ENCODE data around the gene CD300A.

Gene CD300A

DNA sequence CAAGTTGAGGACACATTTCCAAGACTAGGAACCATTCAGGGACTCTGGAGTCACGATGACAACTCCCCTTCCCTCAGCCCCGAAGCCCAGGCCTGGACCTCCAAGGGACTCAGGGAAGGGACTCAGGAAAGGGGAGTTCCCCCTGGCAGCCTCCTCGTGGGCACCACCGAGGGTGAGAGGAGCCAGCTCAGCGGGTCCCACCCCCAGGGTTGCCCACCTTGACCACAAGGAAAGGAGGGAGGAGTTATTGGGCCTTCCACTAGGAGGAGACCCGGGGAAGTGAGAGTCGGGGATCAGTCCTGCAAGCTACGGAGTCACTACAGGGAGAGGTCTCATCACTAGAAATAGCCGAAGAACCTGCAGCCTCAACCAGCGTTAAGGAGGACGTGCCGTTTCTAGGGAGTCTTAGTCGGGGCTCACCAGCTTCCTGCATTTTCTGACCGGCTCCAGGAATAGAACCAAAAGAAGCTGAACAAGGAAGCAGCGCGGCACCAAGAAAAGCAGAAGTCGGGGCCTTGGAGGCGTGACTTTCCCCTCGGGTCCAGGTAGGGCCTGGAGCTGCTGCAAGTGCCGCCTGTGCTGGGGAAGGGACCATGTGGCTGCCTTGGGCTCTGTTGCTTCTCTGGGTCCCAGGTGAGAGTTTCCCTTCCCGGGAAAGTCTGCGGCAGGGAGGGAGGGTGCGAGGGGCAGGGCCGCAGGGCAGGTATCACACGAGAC, at the start of gene CD300A:
Gene CD300A (plus strand): TSS at position 524 of the 717 bp plus-strand sequence. CDS start 70 bp downstream, at position 594.
- no peak for DNase-seq (ENCODE audit: low read depth)

DNA sequence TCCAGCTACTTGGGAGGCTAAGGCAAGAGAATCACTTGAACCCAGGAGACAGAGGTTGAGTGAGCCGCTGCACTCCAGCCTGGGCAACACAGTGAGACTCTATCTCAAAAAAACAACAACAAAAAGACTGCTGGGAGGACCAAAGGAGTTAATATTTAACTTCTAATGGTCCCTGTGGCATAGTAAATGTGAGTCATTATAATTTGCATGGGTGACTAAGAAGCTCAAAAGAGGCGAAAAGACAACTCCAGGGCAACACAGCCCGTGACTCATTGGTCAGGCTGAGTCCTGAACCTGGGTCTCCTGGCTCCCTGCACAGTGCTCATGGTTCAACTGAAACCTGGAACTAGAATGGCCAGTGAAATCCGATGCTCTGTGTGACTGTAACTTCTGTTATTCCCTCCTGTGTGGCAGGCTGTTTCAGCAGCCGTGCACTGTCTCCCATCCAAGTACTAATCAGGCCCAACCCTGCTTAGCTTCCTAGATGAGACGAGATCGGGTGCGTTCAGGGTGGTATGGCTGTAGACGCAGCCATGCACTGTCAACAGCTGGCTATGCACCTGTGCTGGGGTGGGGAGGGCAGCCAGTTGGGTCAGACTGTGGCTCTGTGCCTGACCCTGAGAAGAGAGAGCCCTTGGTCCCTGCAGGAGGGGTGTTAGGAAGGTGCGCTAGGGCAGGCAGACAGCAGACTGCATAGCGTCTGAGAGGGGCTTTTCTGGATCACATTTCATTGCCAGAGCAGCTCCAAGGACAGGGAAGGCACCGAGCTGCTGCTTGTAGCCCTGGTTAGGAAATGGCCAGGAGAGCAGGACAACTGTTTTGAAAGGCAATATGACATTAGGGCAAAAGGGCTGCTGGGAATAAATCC, 49.0 kb upstream of the CD300A start:
- DNase-seq (ENCODE audit: low read depth), result no peak

DNA sequence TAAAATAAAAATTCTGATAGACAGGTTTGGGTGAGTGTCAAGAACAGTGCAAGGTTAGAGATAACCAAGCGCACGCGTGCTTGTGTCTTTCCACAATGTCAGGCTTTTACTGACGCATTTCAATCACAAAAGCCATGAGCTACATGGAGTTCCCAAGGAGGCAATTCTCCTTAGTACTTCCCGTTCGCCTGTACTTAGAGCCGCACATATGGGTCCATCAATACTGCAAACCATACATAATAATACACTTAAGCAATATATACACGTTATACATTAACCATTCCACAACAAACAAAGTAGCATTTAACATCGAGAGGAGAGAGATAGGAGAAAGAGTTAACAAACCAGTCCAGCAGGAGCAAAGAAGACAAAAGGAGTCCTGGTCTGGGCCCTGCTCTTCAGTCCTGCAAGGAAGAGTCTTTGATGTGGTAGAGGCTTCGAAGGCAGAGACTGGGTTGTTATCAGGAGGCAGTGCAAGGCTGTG, 46.5 kb upstream of the CD300A start:
- DNase-seq (ENCODE audit: low read depth), result no peak

DNA sequence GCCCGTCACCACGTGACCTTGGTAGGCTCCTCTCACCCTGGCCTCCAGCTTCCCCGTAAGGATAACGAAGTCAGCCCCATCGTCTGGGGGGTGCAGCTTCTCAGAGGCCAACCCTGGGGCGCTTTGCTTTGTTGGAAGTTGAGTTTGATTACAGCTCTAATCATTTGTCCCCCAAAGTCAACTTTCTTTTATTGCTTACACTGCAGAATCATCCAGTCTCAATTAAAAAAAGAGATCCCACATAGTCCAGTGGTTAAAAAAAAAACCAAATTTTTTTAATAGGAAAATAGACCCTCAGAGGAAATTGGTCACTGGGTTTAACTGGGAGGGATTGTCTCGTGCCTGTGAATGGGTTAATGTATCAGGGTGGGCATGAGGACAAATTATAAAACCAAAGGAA, 42.3 kb upstream of the CD300A start:
- DNase-seq (ENCODE audit: low read depth), result no peak

DNA sequence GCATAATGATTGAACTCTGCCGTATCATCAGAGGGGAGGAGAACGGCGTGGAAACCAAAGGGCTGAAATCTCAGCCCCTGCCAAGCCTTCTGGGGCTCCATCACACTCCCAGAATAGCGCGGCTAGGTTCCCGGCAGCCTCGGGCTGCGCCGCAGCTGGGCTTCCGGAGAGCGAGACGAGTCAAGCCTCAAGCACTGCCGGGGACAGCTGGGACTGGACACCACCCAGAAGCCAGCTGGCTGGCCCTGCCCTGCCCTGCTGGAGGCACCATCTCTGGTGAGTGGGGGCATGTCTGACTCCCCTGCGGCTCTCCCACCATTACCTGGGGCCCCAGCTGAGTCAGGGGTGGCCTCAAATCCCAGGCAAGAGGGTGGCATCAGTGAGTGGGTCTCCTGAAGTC, 41.8 kb upstream of the CD300A start:
- DNase-seq (ENCODE audit: low read depth), result no peak

DNA sequence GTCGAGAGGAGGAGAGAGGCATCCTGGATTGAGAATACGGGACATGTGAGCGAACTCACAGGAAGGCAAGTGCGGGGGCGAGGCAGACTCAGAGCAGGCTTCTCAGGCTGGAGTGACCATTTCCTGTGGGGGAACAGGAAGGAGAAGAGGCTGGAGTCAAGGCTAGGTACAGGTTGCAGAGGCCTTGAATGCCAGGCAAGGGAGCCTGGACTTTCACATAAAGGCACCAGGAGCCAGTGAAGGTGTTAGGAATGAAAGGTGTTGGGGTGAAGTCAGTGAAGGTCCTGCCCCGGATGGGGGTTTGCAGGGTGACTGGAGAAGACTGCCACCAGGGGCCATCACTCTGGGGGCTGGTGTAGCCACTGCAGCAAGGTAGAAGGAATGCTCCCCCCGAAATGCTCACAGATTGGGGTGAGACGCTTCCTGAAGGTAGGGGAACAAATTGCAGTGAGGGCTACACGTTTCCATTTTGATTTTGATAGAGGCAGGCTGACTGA, 39.8 kb upstream of the CD300A start:
- no peak for DNase-seq (ENCODE audit: low read depth)

DNA sequence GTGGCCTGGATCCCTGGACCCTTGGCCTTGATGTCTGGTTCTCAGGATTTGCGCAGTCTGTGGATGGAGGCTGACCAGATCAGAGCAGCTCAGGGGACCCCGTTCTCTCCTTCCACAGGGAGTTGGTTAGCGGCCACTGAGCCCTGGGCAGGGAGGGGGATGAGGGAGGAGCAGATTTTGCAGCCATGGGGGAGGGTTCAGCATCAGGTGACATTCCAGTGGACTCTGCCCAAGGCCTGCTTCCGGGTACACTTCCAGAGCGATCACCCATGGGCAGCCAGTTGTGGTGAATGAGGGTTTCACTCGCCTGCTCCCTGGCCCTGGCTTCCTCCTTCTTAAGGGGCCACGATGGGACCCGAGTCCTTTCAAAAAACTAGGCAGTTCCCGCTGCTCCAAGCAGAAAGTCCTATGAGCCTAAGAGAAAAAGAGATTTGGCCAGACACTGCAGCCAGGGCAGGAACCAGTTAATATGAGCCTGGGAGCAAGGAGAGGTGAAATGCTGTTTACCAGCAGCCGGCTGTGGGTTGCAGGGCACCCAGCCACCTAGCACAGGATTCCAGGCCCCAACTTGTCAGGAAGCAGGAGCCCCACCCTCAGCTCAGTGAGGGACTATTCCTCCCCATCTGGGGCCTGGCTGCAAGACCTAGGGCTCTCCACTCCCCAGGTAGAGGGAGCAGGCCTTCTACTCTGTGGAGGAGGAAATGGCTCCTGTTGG, 39.2 kb upstream of the CD300A start:
- no peak for DNase-seq (ENCODE audit: low read depth)

DNA sequence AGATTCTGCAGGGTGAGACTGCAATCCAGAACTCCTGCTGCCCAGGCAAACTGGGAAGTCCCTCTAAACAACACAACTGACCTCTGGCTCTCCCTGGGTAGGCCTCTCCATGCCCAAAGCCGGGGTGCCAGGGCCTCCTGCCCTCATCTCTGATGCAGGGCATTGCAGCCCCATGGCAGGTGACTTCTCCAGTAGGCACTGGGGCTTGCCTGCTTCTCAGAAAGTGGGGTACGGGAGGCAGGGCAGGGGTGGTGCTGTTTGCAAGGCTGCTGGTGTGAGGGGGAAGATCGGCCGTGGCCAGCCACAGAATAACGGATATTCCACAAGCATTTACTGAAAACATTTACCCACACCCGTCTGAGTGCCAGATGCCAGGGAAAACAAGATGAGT, 38.7 kb upstream of the CD300A start:
- no peak for DNase-seq (ENCODE audit: low read depth)

DNA sequence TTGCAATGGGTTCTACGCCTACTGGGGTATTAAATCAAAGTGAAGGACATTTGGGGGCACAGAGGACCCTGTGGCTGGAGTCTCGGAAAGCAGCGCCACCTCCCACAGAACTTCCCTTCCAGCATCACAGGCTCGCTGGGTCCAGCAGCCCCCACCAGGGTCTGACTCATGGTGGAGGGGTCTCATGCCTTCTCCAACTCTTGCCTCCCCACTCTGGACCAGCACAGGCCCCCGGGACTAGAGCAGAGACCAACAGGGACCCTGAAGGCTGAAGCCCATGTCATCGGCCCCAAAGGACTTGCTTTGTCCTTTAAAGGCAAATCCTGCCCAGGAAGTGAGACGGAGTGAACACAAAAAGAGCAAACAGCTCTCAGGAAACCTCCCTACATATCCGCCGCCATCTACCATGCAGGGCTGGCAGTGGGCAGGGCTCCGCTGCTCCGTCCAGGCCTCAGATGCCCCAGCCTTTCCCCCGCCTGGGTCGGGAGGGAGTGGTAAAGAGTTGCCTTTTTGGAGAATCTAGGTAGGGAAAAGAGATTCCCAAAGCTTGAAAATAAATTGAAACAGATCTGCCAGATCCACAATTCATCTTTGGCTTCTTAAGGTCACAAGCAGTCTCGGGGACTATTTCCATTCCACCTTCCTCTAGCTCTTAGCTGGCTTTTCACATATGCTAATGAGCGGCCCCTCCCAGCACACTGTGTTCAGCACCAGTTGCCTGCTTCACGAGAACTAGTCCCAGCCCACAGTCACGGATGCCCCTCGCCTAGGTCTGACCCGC, 36.6 kb upstream of the CD300A start:
- DNase-seq (ENCODE audit: low read depth), result no peak

DNA sequence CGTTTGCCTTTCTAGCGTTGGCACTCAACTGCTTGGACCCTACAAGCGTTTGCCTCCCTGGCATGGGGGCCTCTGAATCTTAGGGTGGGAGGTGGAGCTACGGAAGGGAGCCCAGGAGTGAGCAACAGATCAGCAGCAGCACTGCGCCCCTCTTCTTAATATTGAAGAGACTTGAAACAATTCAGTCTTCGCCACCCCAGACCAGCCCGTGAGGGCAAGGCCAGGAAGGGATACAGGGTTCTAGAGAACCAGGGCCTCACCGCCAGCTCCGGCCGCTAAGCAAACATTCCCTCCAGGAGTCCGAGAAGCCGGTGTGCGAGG, 36.1 kb upstream of the CD300A start:
- no peak for DNase-seq (ENCODE audit: low read depth)

DNA sequence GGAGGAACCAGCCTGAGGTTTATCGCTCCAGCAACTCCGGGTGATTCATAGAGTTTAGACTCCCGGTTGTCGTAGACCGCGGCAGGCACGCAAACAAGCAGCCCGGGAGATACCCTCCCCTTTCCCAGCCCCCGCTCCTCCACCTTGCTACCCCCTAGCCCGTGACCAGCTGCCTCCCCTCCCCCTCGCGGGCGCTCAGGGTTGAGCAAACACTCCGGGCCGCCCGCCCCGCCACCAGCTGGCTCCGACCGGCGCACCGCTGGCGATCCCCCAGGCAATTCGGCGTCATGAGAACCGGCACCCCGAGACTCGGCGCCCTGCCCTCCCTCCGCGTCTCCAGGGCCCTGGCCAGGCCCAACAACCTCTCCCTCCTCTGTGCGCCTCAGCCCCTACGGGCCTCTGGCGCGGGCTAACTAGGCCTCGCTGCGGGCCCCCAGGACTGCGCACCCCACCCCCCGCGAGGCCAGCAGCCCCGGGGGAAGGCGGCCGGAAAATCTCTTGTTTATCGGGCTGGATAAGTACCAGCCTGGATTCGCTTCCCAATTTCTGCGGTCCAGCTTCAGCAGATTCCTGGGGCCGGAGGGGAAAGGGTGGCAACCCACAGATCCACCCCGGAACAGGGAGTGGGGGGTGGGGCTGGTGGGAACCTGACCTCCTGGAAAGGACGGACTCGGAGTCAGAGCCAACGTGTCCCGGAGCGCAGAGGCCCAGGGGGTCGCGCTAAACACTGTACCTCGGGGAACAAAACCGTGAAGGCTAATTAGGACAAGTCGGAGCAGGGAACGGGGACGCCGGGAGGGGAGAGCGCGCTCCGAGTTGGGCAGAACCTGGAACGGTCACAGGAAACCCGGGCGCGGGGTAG, 35.5 kb upstream of the CD300A start:
- DNase-seq (ENCODE audit: low read depth), result no peak

DNA sequence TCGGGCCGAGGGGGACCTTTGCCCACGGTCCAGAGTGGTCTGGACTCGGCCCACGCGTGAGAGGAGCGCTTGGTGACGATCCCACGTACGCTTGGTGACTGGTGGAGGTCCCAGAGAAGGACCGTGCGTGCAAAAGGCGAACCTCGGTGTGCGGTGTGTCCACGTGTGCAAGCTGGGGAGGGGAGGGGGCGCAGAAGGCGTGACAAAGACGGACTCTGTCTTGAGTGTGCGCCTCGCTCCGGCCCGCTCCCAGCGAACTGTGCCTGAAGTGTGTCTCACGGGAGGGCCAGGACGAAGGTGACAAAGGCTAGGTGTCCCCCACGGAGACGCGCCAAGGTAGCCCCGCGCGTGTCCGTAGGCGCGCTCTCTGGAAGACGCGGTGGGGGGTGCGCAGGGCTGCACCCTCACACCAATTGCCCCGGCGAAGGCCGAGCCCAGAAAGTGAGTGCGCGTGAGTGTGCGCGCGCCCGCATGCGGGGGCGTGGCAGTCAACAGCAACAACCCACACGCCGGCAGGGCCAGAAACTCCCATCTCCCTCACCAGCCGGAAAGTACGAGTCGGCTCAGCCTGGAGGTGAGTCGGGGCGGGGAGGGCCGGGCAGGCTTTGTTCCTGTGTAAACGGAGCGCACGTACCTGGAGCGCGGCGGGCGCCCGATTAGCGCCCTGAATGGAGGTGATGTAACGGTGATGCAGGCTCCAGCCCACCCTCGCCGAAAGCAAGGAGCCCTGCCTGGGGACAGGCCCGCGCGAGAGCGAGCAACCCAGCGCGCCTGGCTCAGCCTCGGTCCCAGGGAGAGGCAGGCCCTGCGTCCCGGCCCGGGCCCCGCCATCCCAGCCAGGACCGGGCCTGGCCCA, 34.6 kb upstream of the CD300A start, which contains the start of gene GPRC5C:
Gene GPRC5C (plus strand): TSS at position 521 of the 856 bp plus-strand sequence. CDS start 7,689 bp downstream, outside the sequence.
- peak; percentile 60 for DNase-seq (ENCODE audit: low read depth)

DNA sequence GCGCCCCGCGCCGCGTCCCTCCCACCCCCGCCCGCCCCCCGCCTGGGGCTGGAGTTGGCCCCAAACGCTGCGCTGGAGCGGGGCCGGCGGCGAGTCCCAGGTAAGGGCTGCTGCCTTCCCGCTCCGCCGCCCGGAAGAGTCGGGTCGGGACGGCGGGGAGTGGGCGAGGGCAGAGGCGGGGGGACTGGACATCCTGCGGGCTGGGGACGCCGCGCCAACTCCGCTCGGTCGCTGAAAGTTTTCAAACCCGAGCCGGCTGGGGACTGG, 34.1 kb upstream of the CD300A start:
- DNase-seq (ENCODE audit: low read depth), result no peak

DNA sequence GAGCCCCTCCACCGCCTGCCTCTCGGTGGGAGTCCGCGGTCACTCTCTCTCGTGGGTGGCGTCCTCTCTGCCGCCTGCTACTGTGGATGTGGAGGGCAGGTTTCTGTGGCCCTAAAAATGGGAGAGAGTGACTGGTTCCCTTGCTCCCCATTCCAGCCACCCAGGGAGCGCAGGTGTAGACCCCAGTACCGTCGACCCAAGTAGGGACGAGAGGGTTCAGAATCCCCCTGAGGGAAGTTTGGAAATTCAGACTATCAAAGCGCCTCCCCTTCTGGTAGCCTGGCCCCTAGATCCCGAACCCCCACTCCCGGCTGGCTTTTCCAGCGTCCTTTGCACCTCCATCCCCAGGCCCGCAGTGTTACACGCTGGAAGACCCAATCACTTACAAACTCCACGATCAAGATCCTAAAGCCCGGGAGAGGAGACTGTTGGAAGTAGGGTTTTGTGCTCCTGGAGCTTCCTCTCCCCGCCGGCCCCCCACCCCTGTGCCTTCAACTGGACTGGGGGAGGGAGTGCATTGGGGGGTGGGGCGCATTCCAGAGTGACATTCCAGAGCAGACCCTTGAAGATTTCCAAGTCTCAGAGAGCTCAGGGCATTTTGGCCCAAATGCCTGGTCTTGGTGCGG, 33.6 kb upstream of the CD300A start:
- DNase-seq (ENCODE audit: low read depth), result no peak

DNA sequence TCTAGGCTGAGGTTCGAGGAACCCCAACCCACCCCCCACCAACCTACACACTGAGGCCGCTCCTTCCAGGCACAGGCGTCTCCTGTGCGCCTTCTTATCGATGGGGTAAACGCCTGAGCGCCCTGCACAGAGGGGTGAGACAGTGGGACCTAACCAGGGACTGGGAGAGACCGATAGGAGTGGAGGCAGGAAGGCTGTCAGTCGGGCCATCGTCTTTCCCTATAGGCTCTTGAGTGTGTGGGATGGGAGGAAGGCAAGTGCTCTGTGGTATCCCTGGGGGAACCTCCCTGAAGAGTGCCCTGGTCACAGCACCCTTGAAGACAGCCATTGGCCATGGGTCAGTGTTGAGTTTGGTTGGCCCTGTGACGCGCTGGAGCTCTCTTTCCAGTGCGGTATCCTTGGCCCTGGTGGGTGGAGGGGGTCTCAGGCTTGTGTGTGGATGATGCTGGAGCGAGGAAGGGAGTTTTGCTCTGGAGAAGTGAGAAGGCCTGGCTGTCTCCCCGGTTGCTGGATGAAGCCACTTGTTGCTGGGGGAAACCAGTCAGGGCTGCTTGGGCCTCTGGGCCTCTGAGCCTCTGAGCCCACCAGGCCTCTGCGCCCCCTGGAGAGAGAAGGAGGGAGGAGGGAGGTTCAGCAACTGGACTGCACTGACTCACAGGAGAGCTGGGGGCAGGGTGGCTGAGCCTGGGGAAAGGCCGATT, 32.9 kb upstream of the CD300A start:
- DNase-seq (ENCODE audit: low read depth), result no peak

DNA sequence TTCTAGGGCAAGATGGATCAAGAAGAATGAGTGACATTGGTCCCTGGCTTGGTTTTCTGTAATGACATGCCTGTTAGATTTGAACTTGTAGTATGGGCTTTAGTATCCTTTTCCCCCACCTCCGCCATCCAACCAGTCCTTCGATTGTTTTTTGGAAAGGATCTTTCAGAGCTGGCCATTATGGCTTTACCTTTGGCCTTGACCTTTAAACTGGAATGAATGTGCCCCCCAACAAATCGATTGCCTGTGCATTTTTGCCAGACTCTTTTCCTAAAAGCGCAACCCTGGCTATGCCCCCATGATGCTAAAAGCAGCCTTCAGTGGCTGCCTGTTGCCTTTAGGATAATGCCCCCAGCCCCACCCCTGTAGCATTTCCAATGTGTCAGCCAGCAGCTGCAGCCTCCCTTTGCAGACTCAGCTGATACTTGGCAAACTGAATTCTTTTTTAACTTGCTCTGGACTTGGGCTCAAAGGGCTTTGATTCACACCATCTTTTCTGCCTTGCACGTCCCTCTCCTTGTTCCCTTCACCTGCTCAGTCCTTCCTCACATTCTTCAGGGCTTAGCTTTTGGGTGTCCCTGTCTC, 30.6 kb upstream of the CD300A start:
- DNase-seq (ENCODE audit: low read depth), result no peak

DNA sequence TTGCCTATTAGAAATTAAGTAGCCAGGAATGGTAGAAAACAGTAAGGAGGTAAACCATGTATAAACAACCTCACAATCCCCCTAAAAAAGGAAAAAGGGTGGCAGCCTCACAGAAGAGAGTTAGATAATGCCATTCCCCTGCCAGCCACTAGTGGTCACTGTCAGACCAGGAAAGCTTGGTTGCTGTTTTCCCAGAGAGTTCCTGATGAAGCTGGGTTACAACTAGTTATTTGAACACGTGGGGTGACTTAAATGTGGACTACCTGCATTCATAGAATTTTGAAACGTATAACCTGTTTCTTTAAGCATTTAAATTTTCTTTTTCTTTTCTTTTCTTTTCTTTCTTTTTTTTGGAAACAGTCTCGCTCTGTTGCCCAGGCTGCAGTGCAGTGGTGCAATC, 28.7 kb upstream of the CD300A start:
- DNase-seq (ENCODE audit: low read depth), result no peak

Data from stimulated activated CD4-positive, alpha-beta T cell treated with anti-CD3 and anti-CD28 coated beads, Interleukin-2, amount 100 ng/mL, for 4 hours (primary cell).